GM12892 (cell line): ENCODE results near the gene TENT4A.

Experiments
- POLR2A ChIP-seq: IDR thresholded peaks from 2 replicates; pipeline ENCODE4 v1.6.1; 2011; ENCODE audit warnings: low read depth, low read length, control low read depth
- POLR2AphosphoS5 ChIP-seq: IDR thresholded peaks from 2 replicates; pipeline ENCODE4 v1.6.1; 2011; ENCODE audit warnings: low read depth, low read length, control low read depth

- TF ChIP-seq POLR2A (no peak), POLR2AphosphoS5 (no peak)
Measured at GRCh38 chr5:6788439-6788838, 75.2 kb downstream of the TENT4A start.
